Gastrocnemius medialis (tissue), 4 donors: ENCODE measurements around the gene PRKN.

ENCODE experiments used
- POLR2A ChIP-seq, 2 donors: fragments of 450-650 bp; IDR thresholded peaks; one replicate each; pipeline ENCODE4 v1.6.1; 2017; ENCODE audit warnings: antibody characterized with exemption in 2 of 2, mild to moderate bottlenecking in 2 of 2, moderate library complexity in 2 of 2
- TF ChIP-seq, protein P1 (sequence below), 5 experiments: fragments of 450-650 bp in 3 of 5; fragments of 200-600 bp in 2 of 5; sonication (generic) in 2 of 5; IDR thresholded peaks in 4 of 5; conservative IDR thresholded peaks in 1 of 5; 1 replicate in 4 of 5; 2 replicates in 1 of 5; pipeline ENCODE4 v1.5.1; 2016 to 2019; ENCODE audit warnings: antibody characterized with exemption in 5 of 5, mild to moderate bottlenecking in 3 of 5, moderate library complexity in 3 of 5

DNA sequence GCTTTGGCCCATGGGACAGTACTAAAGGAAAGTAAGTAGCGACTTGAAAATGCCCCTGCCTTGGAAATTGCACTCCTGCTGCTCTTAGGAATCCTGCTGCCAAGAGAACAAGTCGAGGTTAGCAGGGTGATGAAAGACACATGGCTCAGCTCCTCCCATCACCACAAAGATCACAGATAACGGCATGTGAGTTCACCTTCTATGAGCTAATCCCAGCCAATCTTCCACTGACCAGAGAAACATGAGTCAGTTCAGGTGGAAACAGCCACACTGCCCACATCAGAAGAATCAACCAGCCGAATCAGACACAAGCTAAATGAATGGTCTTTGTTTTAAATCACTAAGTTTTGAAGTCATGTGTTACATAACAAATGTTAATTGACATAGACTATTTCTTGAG is 106.3 kb downstream of the PRKN start:
- TF ChIP-seq, protein P1, sequence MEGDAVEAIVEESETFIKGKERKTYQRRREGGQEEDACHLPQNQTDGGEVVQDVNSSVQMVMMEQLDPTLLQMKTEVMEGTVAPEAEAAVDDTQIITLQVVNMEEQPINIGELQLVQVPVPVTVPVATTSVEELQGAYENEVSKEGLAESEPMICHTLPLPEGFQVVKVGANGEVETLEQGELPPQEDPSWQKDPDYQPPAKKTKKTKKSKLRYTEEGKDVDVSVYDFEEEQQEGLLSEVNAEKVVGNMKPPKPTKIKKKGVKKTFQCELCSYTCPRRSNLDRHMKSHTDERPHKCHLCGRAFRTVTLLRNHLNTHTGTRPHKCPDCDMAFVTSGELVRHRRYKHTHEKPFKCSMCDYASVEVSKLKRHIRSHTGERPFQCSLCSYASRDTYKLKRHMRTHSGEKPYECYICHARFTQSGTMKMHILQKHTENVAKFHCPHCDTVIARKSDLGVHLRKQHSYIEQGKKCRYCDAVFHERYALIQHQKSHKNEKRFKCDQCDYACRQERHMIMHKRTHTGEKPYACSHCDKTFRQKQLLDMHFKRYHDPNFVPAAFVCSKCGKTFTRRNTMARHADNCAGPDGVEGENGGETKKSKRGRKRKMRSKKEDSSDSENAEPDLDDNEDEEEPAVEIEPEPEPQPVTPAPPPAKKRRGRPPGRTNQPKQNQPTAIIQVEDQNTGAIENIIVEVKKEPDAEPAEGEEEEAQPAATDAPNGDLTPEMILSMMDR (IDR thresholded peaks at IDR 0.05 in 4 of 5, conservative IDR thresholded peaks at IDR 0.05 in 1 of 5) = no peak
- no peak for TF ChIP-seq POLR2A (IDR thresholded peaks at IDR 0.05)
